Panc1 (cell line): Measurements from ENCODE around the gene SEBOX. TPM values are rescaled to one million over a fixed set of nuclear protein-coding genes. Genes with fewer than 3 reads are reported as not detected.
A peak's percentile ranks its signal among the peaks of the same experiment; 100 is the strongest.

Experiments used
- ATAC-seq: fragments of 200-7000 bp; cut with Tn5 transposase; 2 replicates; pipeline ENCODE4 v1.9.1; 2020; ENCODE audit warnings: mild to moderate bottlenecking, moderate library complexity
- BruUV-seq: library from RNA; stranded (reverse); fragments of 400-500 nt; replicated peaks from 2 replicates; lab custom pipeline; 2021; lab: Mats Ljungman, UMichigan
- CTCF ChIA-PET: fragments of 300-600 bp; sonication (Branson Sonifier 250); formaldehyde crosslinking; loops from one replicate; lab custom pipeline; 2022; ENCODE audit warnings: antibody characterized with exemption; lab: Charles Lee
- POLR2A ChIA-PET: fragments of 300-600 bp; sonication (Branson Sonifier 250); formaldehyde crosslinking; loops from one replicate; lab custom pipeline; 2022; ENCODE audit warnings: antibody characterized with exemption; lab: Charles Lee
- DNase-seq: peaks from one replicate; pipeline ENCODE4 v3.0.0-alpha.2; 2010; ENCODE audit warnings: low read depth, low spot score
- H3K27ac ChIP-seq: 2 replicates; pipeline ENCODE4 v1.5.1; 2011; ENCODE audit warnings: mild to moderate bottlenecking, low read length, inconsistent platforms
- H3K27me3 ChIP-seq: fragments of 200-500 bp; sonication (Bioruptor generic); 2 replicates; pipeline ENCODE4 v1.6.0; 2014; ENCODE audit warnings: low read length, inconsistent platforms; ENCODE audit not compliant: control insufficient read depth, insufficient read depth
- H3K36me3 ChIP-seq: fragments of 200-500 bp; sonication (Bioruptor generic); 2 replicates; pipeline ENCODE4 v1.5.1; 2014; ENCODE audit warnings: inconsistent platforms, mild to moderate bottlenecking, low read length, moderate library complexity; ENCODE audit not compliant: control insufficient read depth, insufficient read depth
- H3K4me1 ChIP-seq: 2 replicates; pipeline ENCODE4 v1.5.1; 2011; ENCODE audit warnings: inconsistent platforms, mild to moderate bottlenecking, low read length, moderate library complexity; ENCODE audit not compliant: control insufficient read depth, insufficient read depth
- H3K4me3 ChIP-seq, 2 experiments: 2 replicates each; pipeline ENCODE4 v1.5.1; 2011 to 2012; ENCODE audit warnings: low read depth in 2 of 2, low read length in 2 of 2, mild to moderate bottlenecking in 2 of 2, inconsistent platforms in 1 of 2, moderate library complexity in 1 of 2
- H3K9me3 ChIP-seq: fragments of 200-500 bp; sonication (Bioruptor generic); 2 replicates; pipeline ENCODE4 v1.5.1; 2014; ENCODE audit warnings: low read depth, mild to moderate bottlenecking, inconsistent platforms, low read length, moderate library complexity; ENCODE audit not compliant: control insufficient read depth, insufficient read depth
- CTCF ChIP-seq: fragments of 450-650 bp; IDR thresholded peaks from 2 replicates; pipeline ENCODE4 v1.5.1; 2017; ENCODE audit warnings: mild to moderate bottlenecking
- POLR2AphosphoS5 ChIP-seq: IDR thresholded peaks from 2 replicates; pipeline ENCODE4 v1.6.1; 2012; ENCODE audit warnings: mild to moderate bottlenecking, low read depth, low read length, moderate library complexity
- REST ChIP-seq, 2 experiments: IDR thresholded peaks; 2 replicates each; pipeline ENCODE4 v1.6.1; 2011 to 2012; ENCODE audit warnings: low read depth in 2 of 2, control low read depth in 1 of 2, low read length in 1 of 2, mild to moderate bottlenecking in 1 of 2, moderate library complexity in 1 of 2; ENCODE audit not compliant: insufficient read depth in 1 of 2
- SIN3A ChIP-seq: IDR thresholded peaks from 2 replicates; pipeline ENCODE4 v1.6.1; 2012; ENCODE audit warnings: low read depth, mild to moderate bottlenecking, low read length, moderate library complexity, borderline replicate concordance; ENCODE audit not compliant: insufficient read depth
- TCF7L2 ChIP-seq: IDR thresholded peaks from 2 replicates; pipeline ENCODE4 v1.6.1; 2011; ENCODE audit warnings: mild to moderate bottlenecking, low read depth, low read length, inconsistent platforms
- in situ Hi-C: cut with HindIII; loops from 2 replicates; pipeline ENCODE4 v1.10.0; 2016; ENCODE audit warnings: low sequenced_read_pairs, low pct_unique_long_range_greater_than_20kb
- intact Hi-C: fragments of 100-400 bp; cut with micrococcal nuclease; formaldehyde crosslinking; loops from one replicate; pipeline ENCODE4 v1.10.0; 2022; ENCODE audit not compliant: unreplicated experiment
- total RNA-seq: library from RNA; stranded (reverse); gene quantifications from one replicate; pipeline ENCODE4 v1.2.1, GENCODE V29; 2021; ENCODE audit not compliant: unreplicated experiment

SEBOX gene
- total RNA-seq, 1 experiment from 2014 or later: not detected

- Histone ChIP-seq H3K36me3 (no peaks in the 10 kb centered on the region; the same call in 1 of the 2 replicates), H3K27me3 (no peaks in the 10 kb centered on the region), H3K27ac (peak overlapping the region; percentile 94), H3K4me3 (peak overlapping the region; percentile 87 to 95), H3K9me3 (no peaks in the 10 kb centered on the region), H3K4me1 (peaks cover 27% of the 10 kb centered on the region)
- TSS peak; percentile 75 for BruUV-seq
- intact Hi-C loops: no loop called here
- TF ChIP-seq REST (IDR thresholded peaks at IDR 0.05; ENCODE audit: insufficient read depth in 1 of 2, low read depth in 2 of 2, low read length in 1 of 2) (no peak), POLR2AphosphoS5 (no peak), TCF7L2 (no peak), CTCF (no peak), SIN3A (no peak)
- in situ Hi-C loops: no loop called here
- ChIA-PET POLR2A (interaction anchor here (0.5 to 2.0 kb wide), 8 partner anchors 9 to 862 kb away, joined by 3 to 11 read pairs (median 6); partner anchors contain the start of genes POLDIP2 and TMEM97), CTCF (interaction anchor here (0.9 to 1.5 kb wide), 3 partner anchors 11 to 103 kb away, joined by 4 to 5 read pairs (median 5); no protein-coding TSS in a partner anchor)
- DNase-seq (no peak), ATAC-seq (0 out of 2 replicates have a peak, but pooled peaks have one; percentile 2)
Observed at GRCh38 chr17:28335959-28336871, 28.8 kb downstream of the SEBOX start.

- no peaks in the 10 kb centered on the region; the same call in 1 of the 2 replicates for H3K36me3 ChIP-seq
- in situ Hi-C loops: no loop called here
- H3K27ac ChIP-seq: peak within 1 kb of the TSS; percentile 94
- peak within 1 kb of the TSS; percentile 87 to 95 for H3K4me3 ChIP-seq
- BruUV-seq: no TSS peak
- ChIA-PET POLR2A (interaction anchor here (0.6 to 2.0 kb wide), 10 partner anchors 10 to 412 kb away, joined by 3 to 11 read pairs (median 4); partner anchors contain the start of genes POLDIP2 and TMEM97), CTCF (interaction anchor here (0.9 to 1.5 kb wide), 3 partner anchors 11 to 102 kb away, joined by 4 to 5 read pairs (median 5); no protein-coding TSS in a partner anchor)
- intact Hi-C loops: no loop called here
- H3K27me3 ChIP-seq: no peaks in the 10 kb centered on the region
- DNase-seq (peak; percentile 94), ATAC-seq (peak; percentile 98)
- no peaks in the 10 kb centered on the region for H3K9me3 ChIP-seq
- H3K4me1 ChIP-seq: peaks cover 27% of the 10 kb centered on the region
- TF ChIP-seq SIN3A (peak; percentile 97), TCF7L2 (0 out of 2 replicates have a peak, but pooled peaks have one; percentile 43), POLR2AphosphoS5 (peak; percentile 87), CTCF (no peak), REST (IDR thresholded peaks at IDR 0.05; ENCODE audit: insufficient read depth in 1 of 2, low read depth in 2 of 2, low read length in 1 of 2) (0 out of 4 replicates have a peak, but pooled peaks of 1 of the 2 experiments have one; percentile 38)
Observed at GRCh38 chr17:28335201-28335958, 29.6 kb downstream of the SEBOX start, which contains the start of the genes IFT20 and TNFAIP1. Gene IFT20 (minus strand): TSS chr17:28335472. CDS start chr17:28331985, 3,487 bp downstream. Gene TNFAIP1 (plus strand): TSS chr17:28335761. CDS start chr17:28339522, 3,761 bp downstream.
